H9 (cell line): Measurements from ENCODE around the gene SLC39A8. TPM values are rescaled to one million over a fixed set of nuclear protein-coding genes. Genes with fewer than 3 reads are reported as not detected.
A peak's percentile ranks its signal among the peaks of the same experiment; 100 is the strongest.

Experiments used
- DNase-seq: peaks from one replicate; pipeline ENCODE4 v3.0.0-alpha.2; 2017
- H2AFZ ChIP-seq: one replicate; pipeline ENCODE4 v1.6.1; 2013; ENCODE audit warnings: mild to moderate bottlenecking, low read length, control low read depth, moderate library complexity
- H2AK5ac ChIP-seq: 2 replicates; pipeline ENCODE4 v1.6.1; 2013; ENCODE audit warnings: low read length, control low read depth, mixed read lengths; ENCODE audit not compliant: insufficient read length
- H2BK120ac ChIP-seq: one replicate; pipeline ENCODE4 v1.6.1; 2013; ENCODE audit warnings: low read depth, mild to moderate bottlenecking, low read length, control low read depth, inconsistent platforms; ENCODE audit not compliant: poor library complexity, severe bottlenecking
- H2BK12ac ChIP-seq: 2 replicates; pipeline ENCODE4 v1.6.1; 2013; ENCODE audit warnings: low read length, control low read depth, mixed read lengths, low read depth; ENCODE audit not compliant: insufficient read length
- H2BK15ac ChIP-seq: 2 replicates; pipeline ENCODE4 v1.6.1; 2013; ENCODE audit warnings: low read depth, low read length, control low read depth
- H2BK20ac ChIP-seq: one replicate; pipeline ENCODE4 v1.6.1; 2013; ENCODE audit warnings: low read depth, mild to moderate bottlenecking, low read length, control low read depth, inconsistent platforms; ENCODE audit not compliant: poor library complexity, severe bottlenecking
- H2BK5ac ChIP-seq: 2 replicates; pipeline ENCODE4 v1.6.1; 2013; ENCODE audit warnings: low read length, control low read depth, mixed read lengths; ENCODE audit not compliant: insufficient read length
- H3K14ac ChIP-seq: 2 replicates; pipeline ENCODE4 v1.6.1; 2013; ENCODE audit warnings: low read length, control low read depth; ENCODE audit not compliant: insufficient read depth
- H3K18ac ChIP-seq: 2 replicates; pipeline ENCODE4 v1.6.1; 2013; ENCODE audit warnings: low read depth, mild to moderate bottlenecking, mixed read lengths, low read length, control low read depth; ENCODE audit not compliant: insufficient read length
- H3K23ac ChIP-seq: 2 replicates; pipeline ENCODE4 v1.6.1; 2013; ENCODE audit warnings: low read length, control low read depth, mixed read lengths, low read depth; ENCODE audit not compliant: insufficient read length
- H3K23me2 ChIP-seq: 2 replicates; pipeline ENCODE4 v1.6.1; 2013; ENCODE audit warnings: low read depth, mild to moderate bottlenecking, mixed read lengths, low read length, control low read depth; ENCODE audit not compliant: insufficient read length, poor library complexity, severe bottlenecking
- H3K27ac ChIP-seq: 2 replicates; pipeline ENCODE4 v1.5.1; 2013; ENCODE audit warnings: low read length, control low read depth, mixed read lengths, low read depth; ENCODE audit not compliant: insufficient read length
- H3K27me3 ChIP-seq: 2 replicates; pipeline ENCODE4 v1.6.1; 2013; ENCODE audit warnings: low read length, control low read depth, inconsistent platforms; ENCODE audit not compliant: insufficient read depth
- H3K4ac ChIP-seq: 2 replicates; pipeline ENCODE4 v1.6.1; 2013; ENCODE audit warnings: low read depth, mild to moderate bottlenecking, control low read depth, inconsistent platforms, low read length, moderate library complexity
- H3K4me1 ChIP-seq: 2 replicates; pipeline ENCODE4 v1.6.1; 2013; ENCODE audit warnings: low read length, control low read depth, inconsistent platforms; ENCODE audit not compliant: insufficient read depth
- H3K4me2 ChIP-seq: 2 replicates; pipeline ENCODE4 v1.6.1; 2013; ENCODE audit warnings: low read length, control low read depth, mixed read lengths; ENCODE audit not compliant: insufficient read length, insufficient read depth
- H3K56ac ChIP-seq: 2 replicates; pipeline ENCODE4 v1.6.1; 2013; ENCODE audit warnings: low read depth, mild to moderate bottlenecking, mixed read lengths, low read length, control low read depth; ENCODE audit not compliant: insufficient read length
- H3K79me1 ChIP-seq: 2 replicates; pipeline ENCODE4 v1.6.1; 2013; ENCODE audit warnings: low read depth, mild to moderate bottlenecking, moderate library complexity, low read length, control low read depth, inconsistent platforms; ENCODE audit not compliant: insufficient read depth, poor library complexity, severe bottlenecking
- H3K79me2 ChIP-seq: 2 replicates; pipeline ENCODE4 v1.6.1; 2013; ENCODE audit warnings: low read length, control low read depth, inconsistent platforms; ENCODE audit not compliant: insufficient read depth
- H3K9ac ChIP-seq: 2 replicates; pipeline ENCODE4 v1.6.1; 2013; ENCODE audit warnings: low read length, control low read depth, mixed read lengths; ENCODE audit not compliant: insufficient read length; ENCODE audit errors: extremely low read depth
- H3K9me3 ChIP-seq: one replicate; pipeline ENCODE4 v1.6.1; 2013; ENCODE audit warnings: low read depth, low read length, inconsistent platforms; ENCODE audit not compliant: control insufficient read depth
- H3T11ph ChIP-seq: one replicate; pipeline ENCODE4 v1.6.1; 2013; ENCODE audit warnings: mild to moderate bottlenecking, low read length, control low read depth, inconsistent platforms
- H4K20me1 ChIP-seq: one replicate; pipeline ENCODE4 v1.6.1; 2013; ENCODE audit not compliant: control insufficient read depth, insufficient read length, insufficient read depth
- H4K5ac ChIP-seq: 2 replicates; pipeline ENCODE4 v1.6.1; 2013; ENCODE audit warnings: low read depth, mild to moderate bottlenecking, mixed read lengths, low read length, control low read depth; ENCODE audit not compliant: insufficient read length
- H4K8ac ChIP-seq: replicated peaks from 2 replicates; pipeline ENCODE4 v1.6.1; 2013; ENCODE audit warnings: low read length, control low read depth, mixed read lengths, low read depth; ENCODE audit not compliant: insufficient read length
- H4K91ac ChIP-seq: 2 replicates; pipeline ENCODE4 v1.6.1; 2013; ENCODE audit warnings: low read depth, mild to moderate bottlenecking, moderate library complexity, mixed read lengths, low read length, control low read depth; ENCODE audit not compliant: insufficient read length
- H3K27ac Mint-ChIP-seq, 3 experiments: 2 replicates in 2 of 3; 3 replicates in 1 of 3; pipeline ENCODE4 v1.8.0; 2020 to 2021; ENCODE audit warnings: mixed read lengths in 3 of 3, mild to moderate bottlenecking in 1 of 3, moderate library complexity in 1 of 3
- H3K27me3 Mint-ChIP-seq: 2 replicates; pipeline ENCODE4 v1.8.0; 2021; ENCODE audit warnings: low read depth, mild to moderate bottlenecking, moderate library complexity, mixed read lengths
- H3K36me3 Mint-ChIP-seq, 3 experiments: 2 replicates in 2 of 3; 3 replicates in 1 of 3; pipeline ENCODE4 v1.8.0; 2020 to 2021; ENCODE audit warnings: low read depth in 3 of 3, mixed read lengths in 3 of 3; ENCODE audit not compliant: insufficient read depth in 1 of 3
- H3K4me1 Mint-ChIP-seq, 2 experiments: 2 replicates each; pipeline ENCODE4 v1.8.0; 2020; ENCODE audit warnings: mixed read lengths in 2 of 2
- H3K4me3 Mint-ChIP-seq, 2 experiments: 2 replicates in 1 of 2; 3 replicates in 1 of 2; pipeline ENCODE4 v1.8.0; 2020 to 2021; ENCODE audit warnings: mild to moderate bottlenecking in 2 of 2, mixed read lengths in 2 of 2, moderate library complexity in 1 of 2
- H3K9me3 Mint-ChIP-seq, 2 experiments: 2 replicates in 1 of 2; 3 replicates in 1 of 2; pipeline ENCODE4 v1.8.0; 2020; ENCODE audit warnings: mild to moderate bottlenecking in 2 of 2, mixed read lengths in 2 of 2, moderate library complexity in 1 of 2
- WGBS: extraction: QIAGEN DNeasy Blood & Tissue Kit; methylation state at CpG from one replicate; pipeline ENCODE4 v1.1.7; 2013; ENCODE audit warnings: missing lambda C conversion rate, low lambda C conversion rate, mixed read lengths; ENCODE audit not compliant: insufficient read length; ENCODE audit errors: extremely low coverage; 5-methylcytosine and 5-hydroxymethylcytosine counted together
- total RNA-seq: library from RNA; stranded (reverse); gene quantifications from 2 replicates; pipeline ENCODE4 v1.2.1, GENCODE V29; 2021
- TF ChIP-seq, protein P1 (sequence below): fragments of 200-600 bp; sonication (generic); conservative IDR thresholded peaks from 3 replicates; pipeline ENCODE4 v1.8.0; 2021; ENCODE audit warnings: antibody characterized with exemption, mild to moderate bottlenecking

SLC39A8 gene
- total RNA-seq, 1 experiment from 2014 or later: 11.0 TPM

DNA sequence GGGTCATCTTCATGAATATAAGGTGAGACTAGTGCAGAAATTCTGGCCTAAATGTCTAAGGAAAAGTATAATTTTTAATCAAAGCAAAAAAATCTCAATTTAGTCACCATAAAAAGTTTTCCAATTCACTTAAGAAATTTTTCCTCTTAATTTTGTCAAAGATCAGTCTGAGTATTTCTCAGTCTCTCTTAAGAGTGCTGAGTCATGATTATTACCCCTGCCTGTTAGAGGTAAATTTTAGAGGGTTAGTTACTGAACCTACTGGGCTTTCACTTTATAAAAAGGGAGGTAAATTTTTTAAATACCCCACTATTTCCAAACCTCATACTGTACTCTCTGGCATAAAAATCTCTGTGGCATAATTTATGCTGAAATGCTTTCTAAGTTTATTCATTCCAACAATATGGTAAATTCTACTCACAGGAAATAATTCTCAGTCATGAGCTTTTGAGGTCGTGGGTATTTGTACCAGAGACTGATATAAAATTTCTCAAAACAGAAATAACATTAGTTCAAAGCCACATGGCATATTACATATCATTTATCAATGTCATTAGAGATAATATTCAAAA, 122.4 kb downstream of the SLC39A8 start:
- Histone ChIP-seq H3K27me3 (no peaks in the 10 kb centered on the region), H3K79me1 (no peaks in the 10 kb centered on the region), H3K4me2 (no peak overlapping the region), H2BK15ac (no peak overlapping the region), H3K27ac (no peak overlapping the region), H4K8ac (no peak overlapping the region), H3K23ac (no peak overlapping the region), H2BK20ac (no peak overlapping the region), H2BK120ac (no peak overlapping the region), H3K56ac (no peak overlapping the region), H3K23me2 (no peaks in the 10 kb centered on the region), H3K79me2 (no peaks in the 10 kb centered on the region), H2BK5ac (no peak overlapping the region), H2BK12ac (no peak overlapping the region), H4K91ac (no peak overlapping the region), H2AFZ (no peak overlapping the region), H3K4ac (no peak overlapping the region), H3K4me1 (no peaks in the 10 kb centered on the region; the same call in 1 of the 2 replicates), H4K5ac (no peak overlapping the region), H3K14ac (no peak overlapping the region), H3K9me3 (no peaks in the 10 kb centered on the region), H3K9ac (no peak overlapping the region), H4K20me1 (no peaks in the 10 kb centered on the region), H3K18ac (no peak overlapping the region), H2AK5ac (no peak overlapping the region), H3T11ph (no peak overlapping the region)
- Mint-ChIP-seq H3K9me3 (peaks cover 11 to 19% of the 10 kb centered on the region in 2 experiments), H3K27ac (peak overlapping the region in 1 of 3 experiments; percentile 6; a peak in 1 of 7 replicates), H3K4me3 (no peak overlapping the region), H3K36me3 (peaks cover 2 to 4% (median 2%) of the 10 kb centered on the region in 3 experiments; a peak in 4 of 7 replicates), H3K27me3 (no peaks in the 10 kb centered on the region), H3K4me1 (peaks cover 13 to 16% of the 10 kb centered on the region in 2 experiments)
- TF ChIP-seq, protein P1, sequence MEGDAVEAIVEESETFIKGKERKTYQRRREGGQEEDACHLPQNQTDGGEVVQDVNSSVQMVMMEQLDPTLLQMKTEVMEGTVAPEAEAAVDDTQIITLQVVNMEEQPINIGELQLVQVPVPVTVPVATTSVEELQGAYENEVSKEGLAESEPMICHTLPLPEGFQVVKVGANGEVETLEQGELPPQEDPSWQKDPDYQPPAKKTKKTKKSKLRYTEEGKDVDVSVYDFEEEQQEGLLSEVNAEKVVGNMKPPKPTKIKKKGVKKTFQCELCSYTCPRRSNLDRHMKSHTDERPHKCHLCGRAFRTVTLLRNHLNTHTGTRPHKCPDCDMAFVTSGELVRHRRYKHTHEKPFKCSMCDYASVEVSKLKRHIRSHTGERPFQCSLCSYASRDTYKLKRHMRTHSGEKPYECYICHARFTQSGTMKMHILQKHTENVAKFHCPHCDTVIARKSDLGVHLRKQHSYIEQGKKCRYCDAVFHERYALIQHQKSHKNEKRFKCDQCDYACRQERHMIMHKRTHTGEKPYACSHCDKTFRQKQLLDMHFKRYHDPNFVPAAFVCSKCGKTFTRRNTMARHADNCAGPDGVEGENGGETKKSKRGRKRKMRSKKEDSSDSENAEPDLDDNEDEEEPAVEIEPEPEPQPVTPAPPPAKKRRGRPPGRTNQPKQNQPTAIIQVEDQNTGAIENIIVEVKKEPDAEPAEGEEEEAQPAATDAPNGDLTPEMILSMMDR: no peak
- WGBS: no CpG with 5 or more reads among the region's 1 CpG
- DNase-seq: no peak
